Astrocyte (in vitro differentiated cells and primary cell): Measurements from ENCODE around the gene TMEM59.

Experiments used
- CTCF ChIP-seq: IDR thresholded peaks from 2 replicates; pipeline ENCODE4 v1.5.1; 2011; ENCODE audit warnings: low read depth, mild to moderate bottlenecking, inconsistent platforms, low read length, moderate library complexity; ENCODE audit not compliant: insufficient read depth
- EZH2 ChIP-seq: IDR thresholded peaks from 2 replicates; pipeline ENCODE4 v1.6.1; 2012; ENCODE audit warnings: mild to moderate bottlenecking, low read length, inconsistent platforms; ENCODE audit not compliant: insufficient read depth

GRCh38 chr1:53987880-53988279 is 65.1 kb downstream of the TMEM59 start:
- TF ChIP-seq CTCF (no peak), EZH2 (no peak)
